HG03439 (cell line): ENCODE measurements around the gene TNS3.

Experiments
- ATAC-seq: cut with Tn5 transposase; IDR thresholded peaks from one replicate; pipeline ENCODE4 v1.9.1; 2021; ENCODE audit warnings: mild to moderate bottlenecking, moderate library complexity; ENCODE audit not compliant: unreplicated experiment

TNS3 gene

DNA sequence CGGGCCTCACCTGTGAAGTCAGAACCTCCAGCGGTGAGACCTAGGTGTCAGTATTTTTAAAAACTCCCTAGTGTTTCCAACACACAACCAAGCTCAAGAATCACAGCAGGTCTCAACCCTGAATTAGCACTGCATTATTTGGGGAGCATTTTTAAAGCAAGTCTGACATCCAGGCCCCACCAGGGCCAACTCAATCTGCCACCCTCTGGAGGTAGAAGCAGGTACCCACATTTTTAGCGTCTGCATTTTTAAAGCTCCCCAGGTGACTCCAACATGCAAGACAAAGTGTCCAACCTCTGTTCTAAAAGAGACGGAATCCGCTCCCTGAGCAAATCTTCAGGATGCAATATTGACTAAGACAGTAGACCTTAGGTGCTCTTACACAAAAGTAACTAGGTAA, 225.7 kb downstream of the TNS3 start:
- no peak for ATAC-seq

DNA sequence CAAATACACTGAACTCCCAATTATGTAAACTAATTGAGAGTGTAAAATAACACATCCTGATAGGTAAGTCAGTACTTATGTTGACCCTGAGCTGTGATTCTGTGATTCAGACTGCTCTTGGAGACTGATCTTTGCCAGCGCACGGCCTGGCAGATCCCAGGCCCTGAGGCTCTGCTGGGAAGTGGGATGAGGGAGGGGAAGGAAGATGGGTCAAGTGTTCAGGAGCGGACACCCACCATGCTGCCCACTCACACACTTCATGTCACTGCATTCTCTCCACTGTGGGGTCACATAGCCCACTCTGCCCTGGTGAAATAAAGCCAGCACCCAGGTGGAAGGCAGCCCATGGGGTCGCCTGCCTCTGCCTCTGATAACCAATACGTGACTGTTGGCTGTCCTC, 226.2 kb downstream of the TNS3 start:
- no peak for ATAC-seq

DNA sequence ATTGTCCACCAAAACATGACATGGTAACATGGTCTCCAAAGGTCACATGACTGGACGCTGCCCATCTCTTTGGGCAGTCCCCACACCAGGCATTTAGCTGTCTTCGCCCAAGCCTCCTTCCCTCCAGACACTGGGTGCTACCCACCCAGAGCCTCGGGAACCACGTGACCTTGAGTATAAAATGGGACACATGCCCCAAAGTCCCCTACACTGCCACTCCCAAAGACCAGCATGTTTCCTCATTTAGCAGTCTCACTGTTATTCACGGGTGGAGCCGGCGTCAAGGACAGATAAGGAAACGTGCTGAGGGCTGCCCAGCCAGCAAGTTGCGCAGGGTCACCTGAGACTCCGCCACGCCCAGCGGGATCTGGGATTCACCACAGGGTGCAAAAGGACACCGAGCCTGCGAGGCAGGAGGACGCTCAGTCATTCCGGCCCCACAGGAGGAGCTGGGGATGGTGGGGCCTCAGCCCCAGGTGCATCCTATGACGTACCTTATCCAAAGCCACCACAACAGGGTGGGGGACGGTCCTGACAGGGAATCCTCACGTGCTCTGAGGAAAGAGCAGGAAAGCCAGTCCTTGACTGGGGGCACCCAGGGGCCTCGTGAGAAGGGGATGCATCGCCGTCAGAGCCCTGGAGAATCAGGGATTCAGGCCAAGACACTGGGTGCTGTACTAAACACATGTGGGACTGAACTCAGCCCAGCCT, 226.9 kb downstream of the TNS3 start:
- ATAC-seq, result no peak

DNA sequence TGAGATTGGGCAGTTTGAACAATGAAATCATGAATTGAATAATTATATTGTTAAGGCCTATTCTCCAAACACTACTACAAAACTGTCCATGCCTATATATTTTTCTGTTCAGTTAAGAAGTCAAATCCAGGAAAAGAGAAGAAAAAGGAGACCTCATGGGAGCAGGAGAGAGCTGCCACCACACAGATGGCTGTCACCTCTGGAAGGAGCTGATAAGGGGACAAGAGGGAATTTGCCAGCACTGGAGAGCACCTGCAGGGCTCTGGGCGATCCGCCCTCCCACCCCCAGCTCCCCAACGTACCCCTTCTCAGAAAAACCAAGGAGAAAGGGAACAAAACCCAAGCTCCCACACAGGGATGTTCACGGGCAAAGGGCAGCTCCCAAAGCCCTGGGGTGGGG, 227.8 kb downstream of the TNS3 start:
- no peak for ATAC-seq

DNA sequence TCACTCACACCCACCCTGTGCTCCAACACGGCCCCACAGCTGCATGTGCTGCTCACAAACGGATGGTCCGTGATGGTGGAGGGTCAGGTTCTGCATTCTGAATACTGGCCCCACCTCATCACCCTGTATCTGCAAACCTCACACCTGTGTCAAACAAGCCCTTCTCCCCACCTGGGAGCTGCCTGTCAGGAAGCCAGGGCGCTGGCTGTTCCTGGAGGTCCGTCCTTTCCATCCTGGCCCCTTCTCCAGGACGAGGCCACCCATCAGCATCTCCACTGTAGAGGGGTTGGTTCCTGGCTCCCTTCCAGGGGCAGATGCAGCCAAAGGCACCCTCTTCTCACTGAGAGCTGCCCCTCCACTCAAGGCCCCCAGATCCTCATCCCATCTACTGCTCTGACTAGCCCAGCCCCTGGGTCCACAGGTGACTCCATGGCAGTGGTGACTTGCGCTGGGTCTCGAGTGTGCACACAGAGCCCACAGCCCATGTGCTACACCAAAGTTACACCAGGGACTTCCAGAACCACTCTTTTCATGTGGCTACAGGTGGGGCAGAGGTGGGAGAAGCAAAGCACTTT, 229.4 kb downstream of the TNS3 start:
- ATAC-seq, result no peak

DNA sequence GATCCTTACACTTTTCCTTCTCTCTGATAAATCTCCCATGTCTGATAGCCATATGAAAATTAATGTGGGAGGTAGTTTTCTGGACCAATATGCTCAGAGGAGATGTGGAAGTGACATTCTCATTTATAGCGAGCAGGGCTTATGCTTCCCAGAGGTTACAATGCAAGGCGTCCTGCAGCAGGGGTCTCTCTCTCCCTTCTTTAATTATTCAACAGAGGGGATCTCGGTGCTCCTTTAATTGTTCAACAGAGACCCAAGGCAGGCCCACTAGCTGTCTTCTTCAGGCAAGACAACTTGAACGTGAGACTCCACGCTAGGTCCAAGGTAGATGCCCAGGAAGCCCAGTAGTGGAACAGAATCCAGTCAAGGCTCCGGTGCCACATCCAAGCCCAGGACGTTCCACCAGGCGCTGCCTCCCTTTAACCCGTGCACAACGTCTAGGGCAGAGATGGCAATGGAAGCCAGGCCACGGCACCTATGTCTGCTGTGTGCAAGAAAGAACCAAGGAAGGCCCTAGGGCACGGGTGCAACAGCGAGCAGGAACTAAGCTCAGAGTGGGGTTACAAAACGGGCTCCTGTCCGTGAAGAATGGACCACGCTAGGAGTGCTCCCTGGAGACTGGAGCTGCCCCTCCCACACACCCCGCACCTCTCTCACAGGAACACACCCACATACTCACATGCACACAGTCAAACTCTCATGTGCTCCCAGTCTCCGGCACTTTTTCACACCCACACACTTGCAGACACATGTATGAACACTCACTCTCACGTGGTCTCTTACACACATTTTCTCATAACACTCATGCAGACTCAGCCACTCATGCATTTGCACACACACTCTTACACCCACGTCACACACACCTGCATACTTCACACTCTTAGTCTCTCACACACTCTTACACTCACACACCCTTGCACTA, 230.4 kb downstream of the TNS3 start:
- no peak for ATAC-seq

DNA sequence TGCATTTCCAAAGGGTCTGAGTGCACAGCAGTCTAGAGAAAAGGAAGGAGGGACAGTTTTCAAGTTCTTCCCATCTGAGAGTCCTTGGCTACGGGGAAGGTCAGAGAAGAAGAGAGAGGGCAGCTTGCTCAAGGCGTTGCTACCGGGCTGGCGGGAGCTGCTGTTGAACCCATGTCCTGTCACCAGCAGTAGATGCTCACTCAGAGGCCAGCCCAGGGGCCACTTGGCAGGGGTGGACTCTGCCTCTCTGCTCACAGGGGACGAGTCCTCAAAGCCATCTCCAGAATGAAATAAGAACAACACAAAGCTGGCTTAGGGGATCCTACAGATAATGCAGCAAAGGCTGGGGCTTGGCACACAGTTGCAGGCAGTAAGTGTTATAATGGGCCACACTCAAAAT, 231.5 kb downstream of the TNS3 start:
- ATAC-seq, result no peak

DNA sequence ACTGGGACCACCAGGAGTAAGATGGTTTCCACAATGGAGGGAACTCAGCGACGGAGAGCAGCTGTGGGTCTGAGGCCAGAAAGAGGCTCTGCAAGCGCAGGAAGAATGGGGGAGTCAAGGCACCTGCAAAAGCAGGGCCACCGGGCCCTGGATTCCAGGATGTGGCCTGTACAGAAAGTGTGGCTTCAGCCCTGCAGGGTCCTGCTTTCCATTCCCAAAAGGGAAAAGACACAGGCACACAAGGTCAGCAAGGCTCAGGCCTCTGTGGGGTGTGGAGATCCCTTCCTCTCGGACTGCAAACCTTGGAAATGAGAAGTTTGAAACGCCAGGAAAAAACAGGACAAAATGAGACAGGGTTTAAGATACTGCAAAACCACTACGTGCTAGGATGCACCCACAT, 232.5 kb downstream of the TNS3 start:
- no peak for ATAC-seq

DNA sequence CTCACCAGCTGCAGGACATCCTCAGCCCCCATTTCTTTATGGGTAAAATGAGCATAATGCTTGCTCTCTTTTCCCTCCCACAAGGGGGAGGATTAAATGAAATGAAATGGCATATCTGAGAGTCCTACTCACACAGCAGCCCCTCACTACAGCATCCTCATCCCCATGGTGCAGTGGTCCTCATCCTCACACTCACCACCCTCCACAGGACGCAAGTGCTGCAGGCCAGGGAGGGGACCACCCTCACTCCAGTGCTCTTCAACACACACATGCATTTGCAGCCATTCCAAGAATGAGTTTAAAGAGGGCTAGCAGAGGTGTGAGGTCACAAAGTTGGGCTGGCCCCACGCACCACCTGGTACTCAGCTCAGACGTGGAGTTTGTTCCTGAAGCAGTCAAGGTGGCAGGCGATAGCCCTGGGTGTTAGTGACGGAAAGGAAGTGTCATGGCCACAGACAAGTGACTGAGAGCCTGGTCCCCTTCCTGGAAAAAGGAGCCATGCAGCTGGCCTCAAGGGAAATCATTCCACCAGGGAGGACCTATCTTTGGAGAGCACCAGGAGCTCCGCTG, 234.0 kb downstream of the TNS3 start:
- no peak for ATAC-seq

DNA sequence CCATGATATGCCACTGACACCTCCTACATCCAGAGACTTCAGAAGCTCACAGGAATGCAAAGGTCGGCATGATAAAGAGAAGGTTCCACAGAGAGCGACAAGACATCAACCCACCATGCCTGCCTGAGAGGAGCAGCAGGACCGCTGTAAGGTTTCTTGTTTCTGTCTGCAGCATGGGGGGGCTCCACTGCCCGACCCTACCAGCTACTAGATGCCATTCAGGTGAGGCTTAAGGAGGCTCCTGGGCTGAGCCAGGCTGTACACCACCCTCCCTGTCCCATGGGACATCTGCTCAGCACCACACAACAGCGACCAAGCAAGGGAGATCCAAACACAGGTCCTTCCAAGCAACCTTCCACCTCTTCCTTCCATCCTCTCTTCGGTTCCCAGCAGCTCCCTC, 234.6 kb downstream of the TNS3 start:
- no peak for ATAC-seq

DNA sequence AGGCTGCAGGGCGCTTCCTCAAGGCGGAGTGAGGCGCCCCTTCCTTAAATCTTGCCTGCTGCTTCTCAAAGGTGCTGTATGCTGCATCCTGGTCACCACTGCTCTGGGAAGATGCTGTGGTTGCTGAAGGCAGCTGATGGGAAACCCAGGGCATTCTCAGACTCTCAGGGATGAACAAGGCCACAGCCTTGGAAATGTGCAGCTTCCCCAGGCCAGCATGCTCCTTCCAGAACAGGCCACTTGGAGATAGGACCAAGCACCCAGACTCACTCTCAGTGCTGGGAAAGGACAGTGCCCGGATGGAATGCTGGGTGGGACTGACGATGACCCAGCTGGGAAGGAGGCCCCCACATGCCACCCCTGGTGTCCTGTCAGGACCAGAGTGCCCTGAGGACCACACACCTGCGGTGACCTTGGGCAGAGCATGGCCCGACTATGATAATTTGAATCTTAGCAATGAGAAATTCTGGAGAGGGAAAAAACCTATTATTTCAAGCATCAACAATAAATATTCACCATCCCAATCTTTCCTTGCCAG, 235.5 kb downstream of the TNS3 start:
- ATAC-seq, result no peak

DNA sequence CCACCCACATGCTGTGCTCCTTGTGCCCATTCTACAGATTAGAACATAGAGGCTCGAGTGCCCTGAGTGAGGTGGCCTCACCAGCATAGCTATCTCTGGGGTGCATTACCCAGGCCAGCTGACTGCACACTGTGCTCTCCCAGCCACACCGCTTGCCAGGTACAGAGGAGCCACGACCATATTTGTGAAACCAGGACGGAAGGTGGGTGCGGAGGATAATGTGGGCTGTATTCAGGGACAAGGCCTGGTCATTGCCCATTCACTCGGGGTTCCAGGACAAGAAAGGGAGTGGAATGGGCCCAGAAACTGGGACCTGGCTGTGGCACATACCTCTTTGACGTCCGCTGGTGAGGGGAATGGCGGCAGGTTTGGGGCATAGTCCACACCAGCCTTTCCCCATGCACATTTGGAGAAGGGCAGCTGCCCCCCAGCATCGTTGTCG, 236.0 kb downstream of the TNS3 start:
- no peak for ATAC-seq

DNA sequence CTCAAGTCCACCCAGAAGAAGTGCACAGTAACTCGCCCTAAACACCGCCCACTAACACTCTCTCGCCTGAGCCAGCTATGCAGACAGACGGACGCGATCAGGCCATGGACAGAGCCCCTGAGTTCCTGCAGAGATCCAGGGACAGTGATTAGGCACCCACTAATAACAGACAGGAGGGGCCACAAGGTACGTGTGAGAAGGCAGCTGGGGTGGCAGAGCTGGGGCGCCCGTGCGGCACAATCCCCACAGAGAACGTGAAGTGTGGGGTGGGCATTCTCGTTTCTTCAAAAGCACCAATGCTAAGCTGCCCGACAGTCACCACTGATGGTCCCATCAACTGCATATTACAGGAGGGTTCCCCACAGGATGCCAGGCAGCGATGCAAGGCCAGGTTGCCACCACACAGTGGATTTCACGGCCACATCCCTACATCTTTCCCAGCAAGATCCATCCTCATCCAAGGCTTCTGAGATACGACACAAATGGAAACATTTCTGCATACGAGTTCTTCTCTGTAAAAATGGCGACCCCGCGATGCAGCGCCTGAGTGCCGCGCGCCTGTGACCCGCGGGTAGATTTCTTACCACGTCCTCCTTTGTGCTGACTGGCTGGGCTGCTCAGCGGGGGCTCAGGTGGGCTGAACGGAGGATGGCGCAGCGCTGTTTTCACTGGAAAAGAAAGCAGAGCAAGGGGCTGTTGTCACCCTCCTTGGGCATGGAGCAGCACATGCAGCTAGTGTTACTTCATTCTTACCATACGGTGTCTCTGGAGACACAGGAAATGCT, 237.5 kb downstream of the TNS3 start:
- no peak for ATAC-seq

DNA sequence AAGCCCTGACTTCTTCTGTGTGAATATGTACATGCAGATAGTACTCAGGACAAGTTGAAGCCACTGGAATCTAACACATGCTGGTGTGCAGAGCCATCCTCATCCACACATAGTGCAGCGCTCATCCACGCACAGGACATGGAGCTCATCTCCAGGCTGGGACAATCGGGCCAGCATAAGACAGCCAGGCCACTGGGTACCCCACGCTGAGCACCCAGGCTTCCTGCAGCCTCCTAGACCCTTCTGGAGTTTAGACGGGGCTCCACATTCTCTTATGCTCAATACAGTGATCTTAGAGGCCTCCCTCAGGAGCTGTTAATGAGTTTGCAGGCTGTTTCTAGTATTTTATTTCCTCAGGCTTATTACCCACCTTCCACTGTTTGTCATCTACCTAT, 238.9 kb downstream of the TNS3 start:
- no peak for ATAC-seq

DNA sequence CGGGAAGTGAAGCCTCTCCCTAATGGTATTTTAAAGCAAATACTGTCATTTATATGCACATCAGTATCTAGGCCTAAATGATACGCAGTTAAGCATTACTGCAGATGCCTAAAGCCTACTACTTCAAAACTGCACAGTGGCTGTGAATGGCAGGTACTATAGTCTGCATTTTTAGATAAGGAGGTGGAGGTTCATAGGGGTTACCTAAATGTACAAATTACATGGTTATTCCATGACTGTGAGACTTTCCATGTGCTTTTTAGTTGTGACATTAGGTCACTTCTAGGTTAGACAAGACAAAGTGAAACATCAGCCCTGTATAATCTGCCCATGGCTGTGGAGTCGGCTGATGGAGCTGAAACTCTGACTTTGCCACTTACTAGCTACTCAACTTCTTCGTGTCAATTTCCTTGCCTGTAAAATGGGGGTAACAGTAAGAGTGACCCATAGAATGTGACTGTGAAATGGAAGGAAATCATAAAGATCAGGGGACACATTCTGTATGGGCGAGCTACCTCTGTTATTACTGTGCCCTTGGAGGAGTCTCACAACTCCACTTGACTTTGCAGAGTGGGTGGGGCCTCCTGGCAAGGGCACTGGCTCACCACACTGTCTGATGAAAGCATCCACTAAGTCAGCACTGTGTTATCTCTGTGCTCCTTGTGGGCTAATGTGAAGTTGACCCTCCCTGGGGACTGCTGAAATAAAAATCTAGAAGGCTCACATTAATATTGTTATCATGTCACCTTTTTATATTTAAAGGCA, 239.4 kb downstream of the TNS3 start:
- ATAC-seq, result no peak

DNA sequence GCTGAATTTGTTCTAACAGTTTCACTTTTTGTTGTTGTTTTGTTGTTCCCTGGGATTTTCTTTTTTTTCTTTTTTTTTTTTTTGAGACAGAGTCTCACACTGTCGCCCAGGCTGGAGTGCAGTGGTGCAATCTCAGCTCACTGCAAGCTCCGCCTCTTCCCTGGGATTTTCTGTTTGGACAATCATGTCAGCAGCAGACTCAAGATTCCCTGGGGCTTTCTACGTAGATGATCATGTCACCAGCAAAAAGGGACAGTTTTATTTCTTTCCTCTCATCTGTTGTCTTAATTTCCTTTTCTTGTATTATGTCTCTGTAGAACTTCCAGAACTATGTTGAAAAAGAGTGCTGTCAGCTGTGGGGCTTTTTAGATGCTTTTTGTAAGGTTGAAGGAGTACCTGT, 241.4 kb downstream of the TNS3 start:
- no peak for ATAC-seq

DNA sequence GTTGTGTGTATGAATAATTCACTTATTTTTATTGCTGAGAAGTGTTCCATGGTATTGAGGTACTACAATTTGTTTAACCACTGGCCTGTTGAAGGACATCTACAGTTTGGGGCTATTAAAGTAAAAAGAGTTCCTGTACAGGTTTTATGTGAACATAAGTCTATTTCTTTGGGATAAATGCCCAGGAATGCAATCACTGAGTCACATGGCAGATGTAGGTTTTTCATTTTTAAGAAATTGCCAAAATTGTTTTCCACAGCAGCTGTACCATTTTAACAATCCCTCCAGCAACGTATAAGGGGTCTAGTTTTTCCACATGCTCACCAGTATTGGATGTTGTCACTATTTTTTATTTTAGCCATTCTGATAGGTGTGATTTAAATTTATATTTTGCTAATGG, 243.9 kb downstream of the TNS3 start:
- ATAC-seq, result no peak

DNA sequence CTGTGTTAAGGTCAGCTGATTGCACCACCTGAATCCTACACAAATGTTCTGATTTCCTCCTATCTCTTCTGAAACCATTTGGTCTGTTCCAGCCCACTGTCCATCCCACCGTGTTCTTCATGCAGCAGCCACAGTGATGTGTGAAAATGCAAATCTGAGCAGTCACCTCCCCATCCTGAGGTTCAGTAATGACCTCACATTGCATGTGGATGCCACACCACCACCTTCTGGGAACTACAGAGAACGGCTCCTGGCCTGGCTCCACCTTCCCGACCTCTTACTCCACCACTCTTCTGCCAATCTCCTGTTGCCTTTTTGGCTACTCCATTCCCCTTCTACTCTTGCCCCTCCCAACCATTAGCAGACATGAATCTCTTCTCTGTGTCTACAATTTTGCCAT, 244.4 kb downstream of the TNS3 start:
- ATAC-seq, result peak; percentile 78

DNA sequence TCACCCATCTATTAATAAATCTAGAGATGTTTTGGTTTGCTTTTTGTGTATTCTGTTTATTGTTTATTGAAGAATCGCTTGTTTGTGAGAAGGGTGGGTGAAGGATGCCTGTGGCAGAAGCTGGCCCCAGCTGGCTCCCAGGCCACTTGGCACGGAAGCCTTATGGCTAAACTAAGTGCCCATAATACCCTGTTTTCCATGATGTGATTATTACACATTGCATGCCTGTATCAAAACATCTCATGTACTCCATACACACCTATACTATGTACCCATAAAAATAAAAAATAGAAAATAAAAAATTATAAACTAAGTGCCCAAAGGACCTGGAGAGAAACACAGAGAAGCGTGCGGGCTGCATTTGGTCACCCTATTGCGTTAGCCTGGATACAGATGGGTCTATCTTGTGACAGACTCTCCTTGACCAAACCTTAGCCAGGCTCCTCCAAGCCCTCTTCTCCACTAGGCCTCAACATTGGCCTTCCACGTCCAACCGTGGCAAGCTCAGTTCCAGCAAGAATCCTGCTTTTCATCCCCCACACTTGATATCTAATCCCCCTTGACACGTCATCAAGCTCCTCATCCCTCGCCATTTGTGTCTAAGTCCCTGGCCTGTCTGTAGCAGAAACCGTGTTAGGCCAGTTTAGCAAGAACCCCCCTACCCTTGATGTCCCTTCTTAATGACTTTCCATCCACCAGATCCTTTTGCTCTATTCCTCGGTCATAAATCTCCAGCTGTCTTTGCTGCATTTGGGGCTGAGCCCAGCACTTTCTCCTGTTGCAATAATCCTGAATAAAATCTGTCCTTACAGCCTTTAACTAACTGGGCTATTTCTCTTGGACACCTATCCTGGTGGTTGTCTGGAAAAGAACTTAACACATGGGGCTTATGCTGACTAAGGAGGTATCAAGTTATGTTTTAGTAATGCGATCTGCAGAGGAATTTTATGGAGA, 245.2 kb downstream of the TNS3 start:
- ATAC-seq, result no peak
